Activated T-cell treated with anti-CD3 and anti-CD28 coated beads, Interleukin-2, amount 50 U/mL, for 72 hours (primary cell): ENCODE results near the gene CLOCK. TPM values are rescaled to one million over a fixed set of nuclear protein-coding genes. Genes with fewer than 3 reads are reported as not detected.

Experiments
- ATAC-seq, 2 donors: fragments of 150-1000 bp; cut with Tn5 transposase; replicated peaks in 1 of 2; 2 replicates each; pipeline ENCODE4 v1.10.0; 2021; ENCODE audit warnings: moderate library complexity in 2 of 2, mild to moderate bottlenecking in 1 of 2
- DNase-seq, 2 donors: peaks; one replicate each; pipeline ENCODE4 v3.0.0; 2021 to 2022; ENCODE audit warnings: mixed read lengths in 1 of 2
- H3K27ac Mint-ChIP-seq: one replicate; pipeline ENCODE4 v1.8.0; 2022; ENCODE audit warnings: mild to moderate bottlenecking, moderate library complexity, mixed read lengths
- H3K27me3 Mint-ChIP-seq: one replicate; pipeline ENCODE4 v1.8.0; 2022; ENCODE audit warnings: low read depth, mixed read lengths
- H3K36me3 Mint-ChIP-seq, 2 donors: one replicate each; pipeline ENCODE4 v1.8.0; 2022; ENCODE audit warnings: mixed read lengths in 2 of 2, mild to moderate bottlenecking in 1 of 2; ENCODE audit not compliant: insufficient read depth in 2 of 2
- H3K4me1 Mint-ChIP-seq: one replicate; pipeline ENCODE4 v1.8.0; 2022; ENCODE audit warnings: low read depth, mixed read lengths
- H3K4me3 Mint-ChIP-seq, 2 donors: one replicate each; pipeline ENCODE4 v1.8.0; 2022; ENCODE audit warnings: mild to moderate bottlenecking in 2 of 2, mixed read lengths in 2 of 2, moderate library complexity in 2 of 2
- H3K9me3 Mint-ChIP-seq, 2 donors: one replicate each; pipeline ENCODE4 v1.8.0; 2022; ENCODE audit warnings: mixed read lengths in 2 of 2
- total RNA-seq, 2 donors: library from RNA; stranded (reverse); gene quantifications; one replicate each; pipeline ENCODE4 v1.2.3, GENCODE V29; 2022

The CLOCK gene
- total RNA-seq, 2 donors from 2014 or later, result 7.7 to 8.6 TPM

GRCh38 chr4:55416176-55416575 is 130.5 kb downstream of the CLOCK start:
- no peaks in the 10 kb centered on the region for H3K9me3 Mint-ChIP-seq
- H3K36me3 Mint-ChIP-seq, result peaks cover 2 to 25% of the 10 kb centered on the region in 2 donors
- H3K4me3 Mint-ChIP-seq, result no peak overlapping the region
- no peaks in the 10 kb centered on the region for H3K4me1 Mint-ChIP-seq
- H3K27me3 Mint-ChIP-seq, result no peaks in the 10 kb centered on the region
- ATAC-seq (no peak), DNase-seq (no peak)
- no peak overlapping the region for H3K27ac Mint-ChIP-seq

GRCh38 chr4:55411621-55412020 is 135.1 kb downstream of the CLOCK start:
- Mint-ChIP-seq H3K4me1 (peaks cover 18% of the 10 kb centered on the region), H3K27ac (no peak overlapping the region), H3K36me3 (peaks cover 1 to 21% of the 10 kb centered on the region in 2 donors), H3K27me3 (no peaks in the 10 kb centered on the region), H3K9me3 (no peaks in the 10 kb centered on the region), H3K4me3 (no peak overlapping the region)
- DNase-seq (no peak), ATAC-seq (no peak)

- no peak for DNase-seq
- Mint-ChIP-seq H3K4me3 (no peak overlapping the region), H3K4me1 (peaks cover 30% of the 10 kb centered on the region), H3K9me3 (no peaks in the 10 kb centered on the region), H3K36me3 (peaks cover 9 to 28% of the 10 kb centered on the region in 2 donors), H3K27me3 (no peaks in the 10 kb centered on the region), H3K27ac (peak overlapping the region; percentile 78)
- no peak for ATAC-seq
These were observed 136.3 kb downstream of the CLOCK start for GRCh38 chr4:55410431-55410830.

GRCh38 chr4:55409468-55410171 is 137.1 kb downstream of the CLOCK start:
- Mint-ChIP-seq H3K27me3 (no peaks in the 10 kb centered on the region), H3K27ac (peak overlapping the region; percentile 78), H3K4me3 (peak overlapping the region in 1 of 2 donors; percentile 29), H3K9me3 (no peaks in the 10 kb centered on the region), H3K4me1 (peaks cover 35% of the 10 kb centered on the region), H3K36me3 (peaks cover 9 to 28% of the 10 kb centered on the region in 2 donors)
- ATAC-seq (no peak), DNase-seq (no peak)

GRCh38 chr4:55407764-55408163 is 138.9 kb downstream of the CLOCK start:
- DNase-seq, result no peak
- no peaks in the 10 kb centered on the region for H3K27me3 Mint-ChIP-seq
- H3K36me3 Mint-ChIP-seq, result peaks cover 13 to 40% of the 10 kb centered on the region in 2 donors
- H3K4me3 Mint-ChIP-seq, result no peak overlapping the region
- no peak overlapping the region for H3K27ac Mint-ChIP-seq
- peaks cover 35% of the 10 kb centered on the region for H3K4me1 Mint-ChIP-seq
- H3K9me3 Mint-ChIP-seq, result no peaks in the 10 kb centered on the region
- ATAC-seq, result no peak

GRCh38 chr4:55407119-55407518 is 139.6 kb downstream of the CLOCK start:
- Mint-ChIP-seq H3K4me3 (no peak overlapping the region), H3K27ac (peak overlapping the region; percentile 17), H3K9me3 (no peaks in the 10 kb centered on the region), H3K27me3 (no peaks in the 10 kb centered on the region), H3K4me1 (peaks cover 35% of the 10 kb centered on the region), H3K36me3 (peaks cover 13 to 39% of the 10 kb centered on the region in 2 donors)
- DNase-seq, result no peak
- ATAC-seq, result no peak

GRCh38 chr4:55406545-55406944 is 140.2 kb downstream of the CLOCK start:
- peaks cover 35% of the 10 kb centered on the region for H3K4me1 Mint-ChIP-seq
- peaks cover 13 to 34% of the 10 kb centered on the region in 2 donors for H3K36me3 Mint-ChIP-seq
- no peak overlapping the region for H3K4me3 Mint-ChIP-seq
- ATAC-seq (no peak), DNase-seq (no peak)
- H3K27me3 Mint-ChIP-seq, result no peaks in the 10 kb centered on the region
- H3K9me3 Mint-ChIP-seq, result no peaks in the 10 kb centered on the region
- no peak overlapping the region for H3K27ac Mint-ChIP-seq

GRCh38 chr4:55405073-55405472 is 141.6 kb downstream of the CLOCK start:
- H3K4me1 Mint-ChIP-seq, result peaks cover 45% of the 10 kb centered on the region
- peak overlapping the region; percentile 56 for H3K27ac Mint-ChIP-seq
- peaks cover 13 to 44% of the 10 kb centered on the region in 2 donors for H3K36me3 Mint-ChIP-seq
- no peak overlapping the region for H3K4me3 Mint-ChIP-seq
- DNase-seq, result no peak
- no peaks in the 10 kb centered on the region for H3K27me3 Mint-ChIP-seq
- H3K9me3 Mint-ChIP-seq, result no peaks in the 10 kb centered on the region
- no peak for ATAC-seq

- Mint-ChIP-seq H3K27me3 (no peaks in the 10 kb centered on the region), H3K4me3 (peak overlapping the region; percentile 90 to 97), H3K36me3 (peaks cover 17 to 31% of the 10 kb centered on the region in 2 donors), H3K27ac (peak overlapping the region; percentile 83), H3K9me3 (no peaks in the 10 kb centered on the region), H3K4me1 (peaks cover 38% of the 10 kb centered on the region)
- DNase-seq (no peak), ATAC-seq (no peak)
These were observed 147.1 kb downstream of the CLOCK start for GRCh38 chr4:55399581-55399980.

- H3K36me3 Mint-ChIP-seq, result peaks cover 17 to 27% of the 10 kb centered on the region in 2 donors
- peak overlapping the region; percentile 83 for H3K27ac Mint-ChIP-seq
- peak overlapping the region; percentile 90 to 97 for H3K4me3 Mint-ChIP-seq
These were observed 147.7 kb downstream of the CLOCK start for GRCh38 chr4:55398966-55399365.

GRCh38 chr4:55398461-55398860 is 148.2 kb downstream of the CLOCK start:
- DNase-seq (no peak), ATAC-seq (no peak)
- Mint-ChIP-seq H3K4me1 (peaks cover 38% of the 10 kb centered on the region), H3K27ac (peak overlapping the region; percentile 97), H3K27me3 (no peaks in the 10 kb centered on the region), H3K4me3 (peak overlapping the region; percentile 90 to 97), H3K36me3 (peaks cover 12 to 22% of the 10 kb centered on the region in 2 donors), H3K9me3 (no peaks in the 10 kb centered on the region)

More at GRCh38 chr4:55398966-55399365, 147.7 kb downstream of the CLOCK start:
- H3K9me3 Mint-ChIP-seq, result no peaks in the 10 kb centered on the region
- DNase-seq (no peak), ATAC-seq (no peak)
- peaks cover 38% of the 10 kb centered on the region for H3K4me1 Mint-ChIP-seq
- H3K27me3 Mint-ChIP-seq, result no peaks in the 10 kb centered on the region

GRCh38 chr4:55397520-55398321 is 149.0 kb downstream of the CLOCK start:
- DNase-seq (no peak), ATAC-seq (no peak)
- H3K9me3 Mint-ChIP-seq, result no peaks in the 10 kb centered on the region
- H3K36me3 Mint-ChIP-seq, result peaks cover 12 to 20% of the 10 kb centered on the region in 2 donors
- H3K27me3 Mint-ChIP-seq, result no peaks in the 10 kb centered on the region
- peak overlapping the region; percentile 90 to 97 for H3K4me3 Mint-ChIP-seq
- peak overlapping the region; percentile 97 for H3K27ac Mint-ChIP-seq
- peaks cover 38% of the 10 kb centered on the region for H3K4me1 Mint-ChIP-seq

GRCh38 chr4:55397126-55397436 is 149.6 kb downstream of the CLOCK start:
- H3K27ac Mint-ChIP-seq, result peak overlapping the region; percentile 97
- H3K4me1 Mint-ChIP-seq, result peaks cover 38% of the 10 kb centered on the region

More at GRCh38 chr4:55397126-55397436, 149.6 kb downstream of the CLOCK start:
- Mint-ChIP-seq H3K36me3 (peaks cover 12 to 20% of the 10 kb centered on the region in 2 donors), H3K27me3 (no peaks in the 10 kb centered on the region), H3K4me3 (peak overlapping the region; percentile 90 to 97), H3K9me3 (no peaks in the 10 kb centered on the region)
- ATAC-seq, result no peak
- no peak for DNase-seq
